Bone marrow (tissue), 2 donors: Measurements from ENCODE around the gene TRIM58.

ENCODE experiments used
- DNase-seq, 2 donors: peaks; one replicate each; lab custom pipeline; 2025; lab: John Stamatoyannopoulos, UW

Gene TRIM58

GRCh38 chr1:247857069-247857984 lies at the start of gene TRIM58:
TSS of gene TRIM58 (plus strand) at chr1:247857187. CDS start at chr1:247857247, 60 bp downstream.
- DNase-seq, result peak; percentile 14 to 43

GRCh38 chr1:247812637-247813036 lies 44.4 kb upstream of the TRIM58 start:
- no peak for DNase-seq

- no peak for DNase-seq
Observed at GRCh38 chr1:247822060-247822459, 34.9 kb upstream of the TRIM58 start.

GRCh38 chr1:247824023-247824422 lies 33.0 kb upstream of the TRIM58 start, which contains the start of gene OR14A16:
TSS of gene OR14A16 (minus strand) at chr1:247824119. CDS start at chr1:247815729, 8,390 bp downstream.
- no peak for DNase-seq

GRCh38 chr1:247825362-247825761 lies 31.6 kb upstream of the TRIM58 start:
- no peak for DNase-seq

GRCh38 chr1:247829656-247830055 lies 27.3 kb upstream of the TRIM58 start:
- DNase-seq, result no peak

GRCh38 chr1:247833601-247834000 lies 23.4 kb upstream of the TRIM58 start:
- no peak for DNase-seq

GRCh38 chr1:247840818-247841217 lies 16.2 kb upstream of the TRIM58 start:
- peak in 1 of 2 donors; percentile 51 for DNase-seq

- no peak for DNase-seq
Observed at GRCh38 chr1:247841796-247842195, 15.2 kb upstream of the TRIM58 start, which contains the start of gene OR11L1. TSS of gene OR11L1 (minus strand) at chr1:247841896. CDS start at chr1:247841896, 0 bp downstream.

GRCh38 chr1:247843411-247843810 lies 13.6 kb upstream of the TRIM58 start:
- DNase-seq, result no peak

GRCh38 chr1:247845011-247845692 lies 11.8 kb upstream of the TRIM58 start:
- no peak for DNase-seq

- DNase-seq, result no peak
Observed at GRCh38 chr1:247845693-247846017, 11.3 kb upstream of the TRIM58 start.

- DNase-seq, result no peak
Observed at GRCh38 chr1:247848346-247848745, 8.6 kb upstream of the TRIM58 start.

GRCh38 chr1:247849616-247850015 lies 7.4 kb upstream of the TRIM58 start:
- no peak for DNase-seq

- DNase-seq, result no peak
Observed at GRCh38 chr1:247854899-247855545, 2.0 kb upstream of the TRIM58 start.

- no peak for DNase-seq
Observed at GRCh38 chr1:247855911-247856310, 1.1 kb upstream of the TRIM58 start.

GRCh38 chr1:247857985-247858619 lies 1.1 kb downstream of the TRIM58 start:
- no peak for DNase-seq

GRCh38 chr1:247862756-247863155 lies 5.8 kb downstream of the TRIM58 start:
- DNase-seq, result no peak

GRCh38 chr1:247864644-247865043 lies 7.7 kb downstream of the TRIM58 start:
- no peak for DNase-seq

- DNase-seq, result no peak
Observed at GRCh38 chr1:247865416-247865815, 8.4 kb downstream of the TRIM58 start.

GRCh38 chr1:247883346-247883745 lies 26.4 kb downstream of the TRIM58 start:
- DNase-seq, result no peak

- DNase-seq, result no peak
Observed at GRCh38 chr1:247884797-247885413, 27.9 kb downstream of the TRIM58 start.
